HG03520 (cell line): ENCODE measurements around the gene ESRRB.
"Not testable (repeated sequence)": the region's sequence is repeated elsewhere in the genome, so short reads cannot be mapped to it uniquely, and the experiment has no call there.

Source experiments
- ATAC-seq: cut with Tn5 transposase; IDR thresholded peaks from one replicate; pipeline ENCODE4 v1.9.1; 2021; ENCODE audit warnings: mild to moderate bottlenecking, moderate library complexity; ENCODE audit not compliant: unreplicated experiment

Gene ESRRB

DNA sequence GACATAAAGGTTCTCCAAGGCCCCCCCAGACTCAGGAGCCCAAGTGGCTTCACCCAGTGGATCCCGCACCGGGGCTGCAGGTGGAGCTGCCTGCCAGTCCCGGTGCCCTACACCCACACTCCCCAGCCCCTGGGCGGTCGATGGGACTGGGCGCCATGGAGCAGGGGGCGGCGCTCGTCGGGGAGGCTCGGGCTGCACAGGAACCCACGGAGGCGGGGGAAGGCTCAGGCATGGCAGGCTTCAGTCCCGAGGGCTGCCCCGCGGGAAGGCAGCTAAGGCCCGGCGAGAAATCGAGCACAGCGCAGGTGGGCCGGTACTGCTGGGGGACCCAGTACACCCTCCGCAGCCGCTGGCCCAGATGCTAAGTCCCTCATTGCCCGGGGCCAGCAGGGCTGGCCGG, 160.7 kb downstream of the ESRRB start:
- ATAC-seq: not testable (repeated sequence)

DNA sequence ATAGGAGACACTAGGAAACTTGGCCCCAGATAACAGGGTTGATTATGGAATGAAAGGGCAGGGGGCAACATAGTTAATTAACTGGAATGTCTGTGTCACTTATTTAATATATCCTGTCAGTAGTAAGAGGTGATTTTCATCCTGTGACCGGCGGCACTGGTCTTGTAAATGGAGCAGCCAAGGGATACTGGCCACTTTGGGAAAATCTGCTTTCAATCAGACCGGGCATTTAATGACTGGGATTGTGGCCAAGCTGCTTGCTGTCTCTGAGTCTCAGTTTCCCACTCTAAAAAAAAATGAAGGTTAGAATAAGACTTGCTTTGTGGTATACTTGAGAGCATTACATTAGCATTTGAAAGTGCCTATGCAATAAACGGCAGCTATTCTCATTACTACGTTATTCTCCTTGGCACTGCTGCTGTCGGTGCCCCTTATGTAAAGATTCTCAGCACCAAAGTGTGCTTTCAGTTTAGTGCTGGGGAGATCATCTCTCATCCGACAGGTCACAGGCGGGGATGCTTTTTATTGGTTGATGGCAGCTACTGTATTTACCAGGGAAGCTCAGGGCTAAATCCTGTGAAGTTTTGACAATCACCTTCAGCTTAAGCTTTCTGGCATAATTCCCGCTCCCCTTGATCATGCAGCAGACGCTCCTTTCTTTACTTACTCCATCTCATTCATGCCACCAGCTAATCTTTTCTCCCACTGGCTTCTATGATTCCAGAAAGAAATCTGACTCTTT, 162.1 kb downstream of the ESRRB start:
- no peak for ATAC-seq

- no peak for ATAC-seq
These were observed 162.7 kb downstream of the ESRRB start for GRCh38 chr14:76538648-76539008.

GRCh38 chr14:76539130-76539529, 163.2 kb downstream of the ESRRB start:
- ATAC-seq: no peak

GRCh38 chr14:76541594-76542219, 165.8 kb downstream of the ESRRB start:
- ATAC-seq: no peak

DNA sequence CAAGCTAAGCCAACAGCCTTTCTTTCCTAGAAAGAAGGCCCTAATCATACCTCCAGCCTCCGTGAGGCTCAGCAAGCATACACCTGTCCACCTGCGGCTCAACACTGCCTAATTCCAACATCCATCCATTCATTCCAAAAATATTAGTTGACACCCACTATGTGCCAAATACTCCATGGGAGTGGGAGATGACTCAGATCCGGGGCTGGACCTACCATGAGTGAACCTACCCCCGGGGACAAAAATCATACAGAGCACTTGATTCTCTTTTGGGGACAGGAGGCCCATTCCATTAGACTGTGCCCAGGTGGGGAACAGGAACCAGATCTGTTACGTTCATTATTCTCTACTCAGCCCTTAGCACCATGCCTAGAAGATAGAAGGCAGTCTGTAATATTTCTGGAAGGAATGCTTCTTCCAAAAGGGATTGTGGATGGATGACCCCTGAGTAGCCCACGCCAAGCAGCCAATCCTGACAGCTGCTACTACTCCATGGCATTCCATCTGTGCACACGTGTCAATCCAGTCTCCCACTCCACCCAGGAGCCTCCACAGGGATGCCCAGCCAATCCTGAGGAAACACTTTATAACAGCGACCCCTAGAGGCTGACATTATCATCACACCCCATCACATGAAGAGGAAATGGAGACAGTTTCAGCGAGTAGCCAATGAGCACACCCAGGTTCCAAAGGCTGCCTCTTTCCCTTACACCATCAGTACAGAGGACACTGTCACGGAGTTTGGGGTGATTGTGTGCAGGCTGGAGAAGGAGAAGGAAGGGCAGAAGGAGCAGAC, 170.7 kb downstream of the ESRRB start:
- no peak for ATAC-seq

- no peak for ATAC-seq
These were observed 171.9 kb downstream of the ESRRB start for GRCh38 chr14:76547831-76548230.

DNA sequence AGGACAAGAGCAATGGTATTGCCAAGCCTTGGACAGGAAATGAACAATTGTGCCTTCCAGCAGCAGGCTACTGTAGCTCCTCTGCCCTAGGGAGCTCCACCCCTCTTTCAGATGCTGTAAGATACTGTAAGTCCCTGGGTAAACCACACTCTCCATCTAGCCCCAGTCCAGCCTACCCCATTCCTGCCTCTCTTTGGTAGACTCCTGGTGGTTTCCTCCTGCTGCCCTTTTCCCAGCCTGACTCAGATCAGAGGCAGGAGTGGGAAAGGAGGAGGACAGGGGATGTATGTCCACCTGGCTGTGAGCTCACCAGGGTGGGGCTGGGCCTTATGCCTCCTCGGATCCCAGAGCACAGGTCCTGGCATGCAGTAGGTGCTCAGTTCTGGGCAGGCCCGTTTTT, 174.6 kb downstream of the ESRRB start:
- ATAC-seq: no peak

- no peak for ATAC-seq
These were observed 175.2 kb downstream of the ESRRB start for GRCh38 chr14:76551116-76551515.
